K562 (cell line): Measurements from ENCODE around the gene TTC39B. TPM values are rescaled to one million over a fixed set of nuclear protein-coding genes. Genes with fewer than 3 reads are reported as not detected.
A peak's percentile ranks its signal among the peaks of the same experiment; 100 is the strongest.

Source experiments
- ATAC-seq: fragments of 200-7000 bp; cut with Tn5 transposase; 3 replicates; pipeline ENCODE4 v1.9.1; 2020; ENCODE audit warnings: moderate library complexity
- BruUV-seq: library from RNA; stranded (reverse); fragments of 400-500 nt; replicated peaks from 2 replicates; lab custom pipeline; 2021; lab: Mats Ljungman, UMichigan
- CTCF ChIA-PET: fragments of 300-600 bp; formaldehyde crosslinking; extraction: SDS; loops from one replicate; lab custom pipeline; 2021; ENCODE audit warnings: low intra/inter-chr PET ratio; lab: Yijun Ruan, JAX
- POLR2A ChIA-PET: fragments of 300-600, 350-650 bp; sonication (Branson Sonifier 250); formaldehyde crosslinking; extraction: SDS; loops from one replicate; lab custom pipeline; 2021; ENCODE audit warnings: antibody characterized with exemption, inconsistent platforms; lab: Yijun Ruan, JAX
- DNase-seq, 4 experiments: peaks; one replicate each; pipeline versions ENCODE4 v3.0.0 to v3.0.0-alpha.2; 2011 to 2018; ENCODE audit warnings: low spot score in 3 of 4, mixed read lengths in 3 of 4; ENCODE audit errors: extremely low read depth in 1 of 4
- FAIRE-seq: peaks from 2 replicates; lab custom pipeline; 2011; peaks lifted over from hg19 to GRCh38; lab: Jason Lieb, UNC
- H2AFZ ChIP-seq: 2 replicates; pipeline ENCODE4 v1.6.0; 2011; ENCODE audit warnings: low read depth, low read length, control low read depth, inconsistent platforms
- H3K27ac ChIP-seq: fragments of 200-600 bp; 3 replicates; pipeline ENCODE4 v1.8.0; 2011; ENCODE audit warnings: low read depth, mild to moderate bottlenecking, control low read depth, inconsistent platforms, low read length, moderate library complexity, mixed read lengths; ENCODE audit errors: extremely low read depth
- H3K27me3 ChIP-seq, 2 experiments: fragments of 300-600 bp in 1 of 2; 2 replicates in 1 of 2; 3 replicates in 1 of 2; pipeline versions ENCODE4 v1.6.0 to v1.8.0; 2011; ENCODE audit warnings: inconsistent platforms in 2 of 2, low read length in 2 of 2, mild to moderate bottlenecking in 1 of 2, mixed read lengths in 1 of 2, moderate library complexity in 1 of 2; ENCODE audit not compliant: control insufficient read depth in 2 of 2, insufficient read depth in 2 of 2
- H3K36me3 ChIP-seq: fragments of 300-600 bp; 3 replicates; pipeline ENCODE4 v1.8.0; 2011; ENCODE audit warnings: mild to moderate bottlenecking, low read length, inconsistent platforms; ENCODE audit not compliant: control insufficient read depth, insufficient read depth
- H3K4me1 ChIP-seq, 2 experiments: fragments of 200-600 bp in 1 of 2; replicated peaks in 1 of 2; 2 replicates in 1 of 2; 3 replicates in 1 of 2; pipeline versions ENCODE4 v1.5.1 to v1.8.0; 2011; ENCODE audit warnings: inconsistent platforms in 2 of 2, low read length in 2 of 2, mild to moderate bottlenecking in 1 of 2, mixed read lengths in 1 of 2, moderate library complexity in 1 of 2; ENCODE audit not compliant: control insufficient read depth in 2 of 2, insufficient read depth in 2 of 2
- H3K4me2 ChIP-seq: 2 replicates; pipeline ENCODE4 v1.6.1; 2011; ENCODE audit warnings: low read length, control low read depth, inconsistent platforms, mixed read lengths; ENCODE audit not compliant: insufficient read depth
- H3K4me3 ChIP-seq: fragments of 200-600 bp; sonication (generic), shearing (Covaris generic); 2 replicates; pipeline ENCODE4 v1.5.1; 2016; ENCODE audit warnings: control low read depth, inconsistent platforms
- H3K79me2 ChIP-seq: fragments of 200-600 bp; 3 replicates; pipeline ENCODE4 v1.8.0; 2011; ENCODE audit warnings: low read length, inconsistent platforms; ENCODE audit not compliant: control insufficient read depth, insufficient read depth
- H3K9ac ChIP-seq, 2 experiments: 2 replicates each; pipeline versions ENCODE4 v1.6.0 to v1.6.1; 2011; ENCODE audit warnings: low read depth in 2 of 2, low read length in 2 of 2, control low read depth in 1 of 2, inconsistent platforms in 1 of 2, mild to moderate bottlenecking in 1 of 2, mixed read lengths in 1 of 2; ENCODE audit not compliant: insufficient read depth in 1 of 2
- H3K9me1 ChIP-seq: one replicate; pipeline ENCODE4 v1.6.0; 2011; ENCODE audit warnings: inconsistent platforms, mild to moderate bottlenecking, low read length, moderate library complexity; ENCODE audit not compliant: control insufficient read depth, insufficient read depth
- H3K9me3 ChIP-seq: replicated peaks from 2 replicates; pipeline ENCODE4 v1.5.1; 2011; ENCODE audit warnings: low read depth, low read length, inconsistent platforms; ENCODE audit not compliant: control insufficient read depth, insufficient read depth
- H4K20me1 ChIP-seq: replicated peaks from 2 replicates; pipeline ENCODE4 v1.6.1; 2011; ENCODE audit warnings: low read length, inconsistent platforms, mixed read lengths; ENCODE audit not compliant: control insufficient read depth, insufficient read depth
- ATF7 ChIP-seq: fragments of 450-650 bp; IDR thresholded peaks from 2 replicates; pipeline ENCODE4 v1.7.1; 2014; ENCODE audit warnings: mild to moderate bottlenecking, moderate library complexity
- CEBPG ChIP-seq, 3 experiments: fragments of 200-800 bp in 1 of 3; sonication (Bioruptor generic) in 1 of 3; sonication (generic) in 1 of 3; formaldehyde crosslinking in 1 of 3; IDR thresholded peaks in 2 of 3; conservative IDR thresholded peaks in 1 of 3; 2 replicates each; pipeline versions ENCODE4 v1.6.1 to v1.8.0; 2016 to 2022; ENCODE audit warnings: missing compliant biosample characterization in 2 of 3, missing genetic modification characterization in 2 of 3, mild to moderate bottlenecking in 1 of 3, missing genetic modification reagents in 1 of 3
- DDX20 ChIP-seq: fragments of 450-650 bp; IDR thresholded peaks from 2 replicates; pipeline ENCODE4 v1.6.1; 2016; ENCODE audit warnings: missing genetic modification characterization, low read depth, mild to moderate bottlenecking, missing compliant biosample characterization, moderate library complexity
- E2F1 ChIP-seq: sonication (generic); formaldehyde crosslinking; IDR thresholded peaks from 2 replicates; pipeline ENCODE4 v1.8.1; 2023; ENCODE audit warnings: mild to moderate bottlenecking, missing genetic modification reagents, moderate library complexity
- ELF1 ChIP-seq: fragments of 200-800 bp; sonication (Bioruptor generic); IDR thresholded peaks from 2 replicates; pipeline ENCODE4 v1.6.1; 2016; ENCODE audit warnings: missing genetic modification characterization, missing compliant biosample characterization
- GABPA ChIP-seq: fragments of 200-800 bp; sonication (Bioruptor generic); conservative IDR thresholded peaks from 2 replicates; pipeline ENCODE4 v1.6.1; 2016; ENCODE audit warnings: low read depth, missing genetic modification characterization, missing compliant biosample characterization
- L3MBTL2 ChIP-seq: fragments of 450-650 bp; IDR thresholded peaks from 2 replicates; pipeline ENCODE4 v1.6.1; 2016; ENCODE audit warnings: mild to moderate bottlenecking, moderate library complexity
- NFIX ChIP-seq: fragments of 250-450 bp; sonication (Bioruptor Pico); IDR thresholded peaks from 2 replicates; pipeline ENCODE4 v1.4.0; 2020; ENCODE audit warnings: low read depth, mild to moderate bottlenecking, moderate library complexity
- NKRF ChIP-seq: fragments of 450-650 bp; IDR thresholded peaks from 2 replicates; pipeline ENCODE4 v1.6.1; 2016; ENCODE audit warnings: borderline replicate concordance
- PML ChIP-seq: IDR thresholded peaks from 2 replicates; pipeline ENCODE4 v1.6.1; 2012; ENCODE audit warnings: low read length, inconsistent platforms
- PRMT5 ChIP-seq: sonication (generic); formaldehyde crosslinking; IDR thresholded peaks from 2 replicates; pipeline ENCODE4 v1.5.0; 2020; ENCODE audit warnings: missing genetic modification reagents
- RBM34 ChIP-seq: fragments of 200-400 bp; formaldehyde crosslinking; IDR thresholded peaks from 2 replicates; pipeline ENCODE4 v1.6.1; 2018; ENCODE audit warnings: low read length, borderline replicate concordance; ENCODE audit not compliant: insufficient read depth
- RBM39 ChIP-seq: fragments of 200-400 bp; formaldehyde crosslinking; optimal IDR thresholded peaks from 2 replicates; pipeline ENCODE3; 2018; ENCODE audit warnings: low read depth, low read length
- SREBF2 ChIP-seq: sonication (generic); formaldehyde crosslinking; IDR thresholded peaks from 2 replicates; pipeline ENCODE4 v1.4.0; 2020; ENCODE audit warnings: mild to moderate bottlenecking, missing genetic modification reagents
- TAF1 ChIP-seq: IDR thresholded peaks from 2 replicates; pipeline ENCODE4 v1.6.1; 2011; ENCODE audit warnings: mild to moderate bottlenecking, low read length, moderate library complexity; ENCODE audit not compliant: insufficient read depth, control insufficient read depth, severe bottlenecking; ENCODE audit errors: extremely low read depth
- TOE1 ChIP-seq, 2 experiments: fragments of 450-650 bp in 1 of 2; sonication (generic) in 1 of 2; formaldehyde crosslinking in 1 of 2; IDR thresholded peaks; 2 replicates each; pipeline versions ENCODE4 v1.7.1 to v1.8.0; 2016 to 2022; ENCODE audit warnings: borderline replicate concordance in 2 of 2, mild to moderate bottlenecking in 2 of 2, antibody characterized with exemption in 1 of 2, inconsistent platforms in 1 of 2, low read depth in 1 of 2, missing genetic modification reagents in 1 of 2, moderate library complexity in 1 of 2
- ZBTB43 ChIP-seq: sonication (generic); formaldehyde crosslinking; IDR thresholded peaks from 2 replicates; pipeline ENCODE4 v1.8.0; 2023; ENCODE audit warnings: mild to moderate bottlenecking, missing genetic modification reagents
- ZNF79 ChIP-seq: fragments of 250-450 bp; sonication (Bioruptor Pico); IDR thresholded peaks from 2 replicates; pipeline ENCODE4 v1.4.0; 2020; ENCODE audit warnings: low read depth, mild to moderate bottlenecking, moderate library complexity
- WGBS: fragments of 100-300 bp; shearing (Covaris generic); methylation state at CpG from one replicate; pipeline ENCODE4 v1.1.6; 2016; ENCODE audit warnings: low coverage, mixed read lengths; ENCODE audit not compliant: insufficient coverage; ENCODE audit errors: missing lambda C conversion rate; 5-methylcytosine and 5-hydroxymethylcytosine counted together
- in situ Hi-C: fragments of 300-500 bp; cut with MboI; formaldehyde crosslinking; loops from 4 replicates; pipeline ENCODE4 v1.15.0; 2018; ENCODE audit warnings: inconsistent platforms, mixed read lengths
- intact Hi-C: fragments of 100-400 bp; cut with micrococcal nuclease; formaldehyde crosslinking; loops from 2 replicates; pipeline ENCODE4 v1.14.2; 2022
- polyA plus RNA-seq, 8 experiments: library from polyadenylated mRNA; depleted of rRNA in 4 of 8; stranded (reverse) in 5 of 8; unstranded in 3 of 8; fragments of >200 nt; fragmentation: Nextera tagmentation in 2 of 8; fragmentation: Illumina TruSeq in 1 of 8; extraction: Ambion mirVana in 2 of 8; extraction: Trizol in 1 of 8; gene quantifications; 2 replicates each; pipeline versions ENCODE4 v1.2.1 to v1.2.3, GENCODE V29; 2011 to 2014; ENCODE audit warnings: inconsistent platforms in 1 of 8, missing spikeins in 1 of 8
- total RNA-seq, 7 experiments: library from RNA; depleted of rRNA in 6 of 7; stranded (reverse); fragments of >200 nt in 6 of 7; fragmentation: Illumina TruSeq in 2 of 7; extraction: Trizol in 2 of 7; gene quantifications; 2 replicates each; pipeline versions ENCODE4 v1.2.1 to v1.2.3, GENCODE V29; 2011 to 2021; ENCODE audit warnings: low replicate concordance in 1 of 7

Gene TTC39B
- total and polyA plus RNA-seq, 9 of the 15 experiments (the other 6 are each of a cell fraction or from before 2014, with no cell fraction given), result 0.32 to 1.2 (median 0.95) TPM

- Histone ChIP-seq H3K9me1 (no peaks in the 10 kb centered on the region), H3K4me1 (peaks cover 0 to 4% of the 10 kb centered on the region in 2 experiments; a peak in 2 of 5 replicates), H4K20me1 (no peaks in the 10 kb centered on the region), H3K36me3 (no peaks in the 10 kb centered on the region), H3K9me3 (no peaks in the 10 kb centered on the region), H3K4me3 (no peak overlapping the region), H3K27ac (no peak overlapping the region), H3K9ac (no peak overlapping the region), H3K79me2 (no peaks in the 10 kb centered on the region), H3K4me2 (no peak overlapping the region; the same call in 1 of the 2 replicates), H2AFZ (peak overlapping the region; percentile 20; the same call in 1 of the 2 replicates), H3K27me3 (no peaks in the 10 kb centered on the region; a peak in 1 of 5 replicates)
- 8% methylated on average over 10 of the region's 10 CpGs for WGBS
- no TSS peak for BruUV-seq
- ATAC-seq, result peak; percentile 39; the same call in 1 of the 3 replicates
- in situ Hi-C loops (no loop called here), intact Hi-C loops (no loop called here)
- no peak for DNase-seq
- ChIA-PET POLR2A (no interaction called here), CTCF (no interaction called here)
- FAIRE-seq, result no peak
- no peak for TF ChIP-seq PRMT5 (CRISPR knock-in tag)
- peak; percentile 85 for TF ChIP-seq GABPA
- no peak for TF ChIP-seq DDX20 (tag)
- no peak for TF ChIP-seq E2F1 (CRISPR knock-in tag)
- no peak for TF ChIP-seq NKRF
- no peak for TF ChIP-seq RBM34
- no peak for TF ChIP-seq RBM39
- TF ChIP-seq CEBPG (CRISPR knock-in tag; IDR thresholded peaks at IDR 0.05), result no peak
- no peak for TF ChIP-seq CEBPG (tag; conservative IDR thresholded peaks at IDR 0.05 in 1 of 2, IDR thresholded peaks at IDR 0.05 in 1 of 2)
- TF ChIP-seq PML, result no peak
- no peak for TF ChIP-seq ZBTB43 (CRISPR knock-in tag)
- no peak for TF ChIP-seq TOE1 (IDR thresholded peaks at IDR 0.05; ENCODE audit: borderline replicate concordance)
- no peak for TF ChIP-seq TOE1 (CRISPR knock-in tag; IDR thresholded peaks at IDR 0.05; ENCODE audit: borderline replicate concordance, low read depth)
- TF ChIP-seq L3MBTL2, result peak; percentile 46; the same call in 1 of the 2 replicates
- TF ChIP-seq TAF1, result no peak
- TF ChIP-seq ZNF79 (CRISPR knock-in tag), result no peak
- no peak for TF ChIP-seq ELF1
- TF ChIP-seq NFIX (CRISPR knock-in tag), result no peak
- TF ChIP-seq SREBF2 (CRISPR knock-in tag), result no peak
- no peak for TF ChIP-seq ATF7
Observed at GRCh38 chr9:15293804-15294316, 13.2 kb downstream of the TTC39B start.
